GM13976 (cell line): Measurements from ENCODE around the gene LASP1.

Experiments used
- DNase-seq: peaks from one replicate; pipeline ENCODE4 v3.0.0; 2012; ENCODE audit warnings: low spot score
- in situ Hi-C: fragments of 300-500 bp; cut with MboI; formaldehyde crosslinking; loops from one replicate; pipeline ENCODE4 v1.12.0; 2022; ENCODE audit warnings: low sequenced_read_pairs, mixed read lengths, inconsistent platforms; ENCODE audit not compliant: unreplicated experiment
- TF ChIP-seq, protein P1 (sequence below): IDR thresholded peaks from 2 replicates; pipeline ENCODE4 v1.5.1; 2012; ENCODE audit warnings: borderline replicate concordance, mild to moderate bottlenecking; ENCODE audit not compliant: insufficient read depth; ENCODE audit errors: extremely low read depth, missing control alignments, control extremely low read depth

Gene LASP1

DNA sequence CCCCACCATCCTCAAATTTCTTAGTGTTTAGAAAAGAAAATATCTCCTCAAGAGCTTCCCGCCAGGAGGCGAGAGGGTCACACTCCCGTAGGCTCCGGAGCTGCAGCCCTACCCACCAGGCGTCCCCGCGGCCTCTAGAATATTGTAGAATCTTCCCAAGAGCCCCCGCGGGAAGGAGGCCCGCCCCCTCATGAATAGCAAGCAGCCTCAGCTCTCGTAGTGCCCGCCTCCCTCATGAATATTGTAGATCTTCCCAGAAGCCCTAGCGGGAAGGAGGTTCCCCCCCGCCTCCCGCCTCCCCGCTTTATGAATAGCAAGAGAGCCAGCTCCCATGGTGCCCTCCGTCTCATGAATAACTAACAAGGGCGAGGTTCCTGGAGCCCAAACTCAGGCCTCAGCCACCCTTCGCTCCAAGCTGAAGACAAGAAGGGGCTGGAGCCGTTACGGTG lies 97.5 kb downstream of the LASP1 start, which contains the start of gene FBXO47:
TSS of gene FBXO47 (minus strand) at position 114 of the 449 bp plus-strand sequence. CDS start 4,378 bp downstream, outside the sequence.
- in situ Hi-C loops, result no loop called here
- peak; percentile 68 for DNase-seq

DNA sequence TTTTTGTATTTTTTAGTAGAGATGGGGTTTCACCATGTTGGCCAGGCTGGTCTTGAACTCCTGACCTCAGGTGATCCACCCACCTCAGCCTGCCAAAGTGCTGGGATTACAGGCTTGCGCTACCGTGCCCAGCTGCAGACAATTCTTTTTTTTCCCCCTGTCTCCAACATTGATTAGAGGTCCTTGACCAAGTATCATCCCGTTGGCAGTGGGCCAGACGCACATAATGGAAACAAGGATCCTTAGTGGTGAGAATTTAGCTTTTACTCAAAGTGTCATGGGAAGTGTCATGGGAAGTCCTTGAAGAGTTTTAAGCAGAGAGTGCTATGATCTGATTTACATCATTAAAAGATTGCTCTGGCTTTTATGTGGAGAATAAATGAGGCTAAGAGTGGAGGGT lies 99.4 kb downstream of the LASP1 start:
- DNase-seq, result no peak
- in situ Hi-C loops, result no loop called here
- TF ChIP-seq, protein P1, sequence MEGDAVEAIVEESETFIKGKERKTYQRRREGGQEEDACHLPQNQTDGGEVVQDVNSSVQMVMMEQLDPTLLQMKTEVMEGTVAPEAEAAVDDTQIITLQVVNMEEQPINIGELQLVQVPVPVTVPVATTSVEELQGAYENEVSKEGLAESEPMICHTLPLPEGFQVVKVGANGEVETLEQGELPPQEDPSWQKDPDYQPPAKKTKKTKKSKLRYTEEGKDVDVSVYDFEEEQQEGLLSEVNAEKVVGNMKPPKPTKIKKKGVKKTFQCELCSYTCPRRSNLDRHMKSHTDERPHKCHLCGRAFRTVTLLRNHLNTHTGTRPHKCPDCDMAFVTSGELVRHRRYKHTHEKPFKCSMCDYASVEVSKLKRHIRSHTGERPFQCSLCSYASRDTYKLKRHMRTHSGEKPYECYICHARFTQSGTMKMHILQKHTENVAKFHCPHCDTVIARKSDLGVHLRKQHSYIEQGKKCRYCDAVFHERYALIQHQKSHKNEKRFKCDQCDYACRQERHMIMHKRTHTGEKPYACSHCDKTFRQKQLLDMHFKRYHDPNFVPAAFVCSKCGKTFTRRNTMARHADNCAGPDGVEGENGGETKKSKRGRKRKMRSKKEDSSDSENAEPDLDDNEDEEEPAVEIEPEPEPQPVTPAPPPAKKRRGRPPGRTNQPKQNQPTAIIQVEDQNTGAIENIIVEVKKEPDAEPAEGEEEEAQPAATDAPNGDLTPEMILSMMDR, result no peak

More for the DNA sequence above, 97.5 kb downstream of the LASP1 start, which contains the start of gene FBXO47:
- TF ChIP-seq, protein P1, result no peak

DNA sequence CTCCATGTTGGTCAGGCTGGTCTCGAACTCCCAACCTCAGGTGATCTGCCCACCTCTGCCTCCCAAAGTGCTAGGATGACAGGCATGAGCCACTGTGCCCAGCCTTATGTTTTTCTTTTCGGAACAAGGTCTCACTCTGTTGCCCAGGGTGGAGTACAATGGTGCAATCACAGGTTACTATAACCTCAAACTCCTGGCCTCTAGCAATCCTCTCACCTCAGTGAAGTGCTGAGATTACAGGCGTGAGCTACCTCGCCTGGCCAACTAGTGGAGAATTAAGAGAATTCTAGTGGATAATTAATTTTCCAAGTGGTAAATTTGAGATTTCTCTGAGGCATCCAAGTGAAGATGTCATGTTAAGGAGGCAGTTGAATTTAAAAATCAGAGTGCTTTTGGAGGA lies 100.3 kb downstream of the LASP1 start:
- in situ Hi-C loops, result no loop called here
- no peak for DNase-seq
- TF ChIP-seq, protein P1, result no peak

DNA sequence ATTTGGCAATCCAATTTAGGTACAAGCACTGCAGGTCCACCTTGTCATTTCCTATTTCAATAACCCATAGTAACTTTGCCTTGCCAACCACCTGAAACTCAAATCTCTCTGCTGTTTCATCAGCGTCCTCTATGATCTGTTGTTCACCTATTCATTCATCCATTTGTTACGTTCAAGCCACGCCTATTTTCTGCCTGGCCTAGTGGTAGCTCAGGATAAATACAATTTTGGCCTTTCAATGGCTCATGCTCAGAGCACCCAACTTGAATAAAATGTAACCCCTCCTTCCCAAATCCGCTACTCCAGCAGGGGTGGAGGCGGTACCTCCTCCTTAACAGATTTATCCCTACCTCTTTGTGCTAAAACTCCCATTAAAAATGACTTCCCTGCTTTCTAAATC lies 100.9 kb downstream of the LASP1 start:
- in situ Hi-C loops, result no loop called here
- TF ChIP-seq, protein P1, result no peak
- DNase-seq, result no peak
